IMR-90 (cell line): Measurements from ENCODE around the gene NME2. TPM values are rescaled to one million over a fixed set of nuclear protein-coding genes. Genes with fewer than 3 reads are reported as not detected.

ENCODE experiments used
- ATAC-seq: fragments of 200-7000 bp; cut with Tn5 transposase; 2 replicates; pipeline ENCODE4 v1.9.1; 2020; ENCODE audit warnings: low read depth, mild to moderate bottlenecking, moderate library complexity
- BruUV-seq: library from RNA; stranded (reverse); fragments of 400-500 nt; replicated peaks from 2 replicates; lab custom pipeline; 2021; lab: Mats Ljungman, UMichigan
- CTCF ChIA-PET: fragments of 300-600 bp; formaldehyde crosslinking; extraction: SDS; loops from one replicate; lab custom pipeline; 2021; ENCODE audit warnings: antibody characterized with exemption; lab: Yijun Ruan, JAX
- POLR2A ChIA-PET: fragments of 300-600 bp; sonication (Branson Sonifier 250); formaldehyde crosslinking; loops from one replicate; lab custom pipeline; 2022; ENCODE audit warnings: antibody characterized with exemption; ENCODE audit not compliant: unreplicated experiment; lab: Charles Lee
- DNase-seq: peaks from one replicate; pipeline ENCODE4 v3.0.0; 2013
- H2AFZ ChIP-seq: replicated peaks from 2 replicates; pipeline ENCODE3; 2013; ENCODE audit warnings: low read length, mild to moderate bottlenecking; ENCODE audit not compliant: poor library complexity
- H2AK5ac ChIP-seq: 2 replicates; pipeline ENCODE4 v1.6.1; 2013; ENCODE audit warnings: low read depth, low read length, inconsistent platforms
- H2AK9ac ChIP-seq: replicated peaks from 2 replicates; pipeline ENCODE3; 2013; ENCODE audit warnings: mild to moderate bottlenecking, low read depth, low read length, moderate library complexity; ENCODE audit not compliant: poor library complexity
- H2BK120ac ChIP-seq: 2 replicates; pipeline ENCODE4 v1.6.1; 2013; ENCODE audit warnings: low read depth, low read length, inconsistent platforms
- H2BK15ac ChIP-seq: 3 replicates; pipeline ENCODE4 v1.6.1; 2013; ENCODE audit warnings: low read depth, low read length, inconsistent platforms
- H2BK20ac ChIP-seq: 2 replicates; pipeline ENCODE4 v1.6.1; 2013; ENCODE audit warnings: low read depth, mild to moderate bottlenecking, inconsistent platforms, low read length, moderate library complexity
- H2BK5ac ChIP-seq: 2 replicates; pipeline ENCODE4 v1.6.1; 2013; ENCODE audit warnings: mild to moderate bottlenecking, low read depth, low read length, inconsistent platforms; ENCODE audit not compliant: poor library complexity, severe bottlenecking
- H3K14ac ChIP-seq: replicated peaks from 2 replicates; pipeline ENCODE4 v1.6.1; 2013; ENCODE audit warnings: low read depth, low read length, inconsistent platforms
- H3K18ac ChIP-seq: 2 replicates; pipeline ENCODE4 v1.6.1; 2013; ENCODE audit warnings: low read depth, low read length, control low read depth
- H3K23ac ChIP-seq: 2 replicates; pipeline ENCODE4 v1.6.1; 2013; ENCODE audit warnings: low read depth, low read length, inconsistent platforms
- H3K27ac ChIP-seq: 2 replicates; pipeline ENCODE4 v1.5.1; 2013; ENCODE audit warnings: mild to moderate bottlenecking, control low read depth, low read length; ENCODE audit not compliant: insufficient read depth
- H3K27me3 ChIP-seq: 2 replicates; pipeline ENCODE4 v1.6.1; 2013; ENCODE audit warnings: low read length; ENCODE audit not compliant: control insufficient read depth, insufficient read depth
- H3K36me3 ChIP-seq: 2 replicates; pipeline ENCODE4 v1.6.1; 2013; ENCODE audit warnings: low read length, mixed read lengths; ENCODE audit not compliant: control insufficient read depth, insufficient read depth
- H3K4ac ChIP-seq: 2 replicates; pipeline ENCODE4 v1.6.1; 2013; ENCODE audit warnings: low read depth, low read length, inconsistent platforms
- H3K4me1 ChIP-seq: 2 replicates; pipeline ENCODE4 v1.6.1; 2013; ENCODE audit warnings: low read length, mixed read lengths; ENCODE audit not compliant: control insufficient read depth, insufficient read depth
- H3K4me2 ChIP-seq: 2 replicates; pipeline ENCODE4 v1.6.1; 2013; ENCODE audit warnings: low read depth, mild to moderate bottlenecking, control low read depth, low read length, moderate library complexity
- H3K4me3 ChIP-seq: 2 replicates; pipeline ENCODE4 v1.5.1; 2013; ENCODE audit warnings: low read depth, mild to moderate bottlenecking, control low read depth, low read length, moderate library complexity; ENCODE audit not compliant: insufficient read depth
- H3K56ac ChIP-seq: 2 replicates; pipeline ENCODE4 v1.6.1; 2013; ENCODE audit warnings: low read length, inconsistent platforms; ENCODE audit not compliant: insufficient read depth; ENCODE audit errors: extremely low read depth
- H3K79me1 ChIP-seq, 2 experiments: 2 replicates each; pipeline ENCODE4 v1.6.1; 2013; ENCODE audit warnings: low read length in 2 of 2, inconsistent platforms in 1 of 2, low read depth in 1 of 2
- H3K9ac ChIP-seq: 2 replicates; pipeline ENCODE4 v1.6.1; 2013; ENCODE audit warnings: low read depth, low read length, control low read depth
- H3K9me1 ChIP-seq: 2 replicates; pipeline ENCODE4 v1.6.1; 2013; ENCODE audit warnings: low read length, inconsistent platforms; ENCODE audit not compliant: insufficient read depth
- H3K9me3 ChIP-seq: 2 replicates; pipeline ENCODE4 v1.6.1; 2013; ENCODE audit warnings: low read length; ENCODE audit not compliant: control insufficient read depth, insufficient read depth
- H4K20me1 ChIP-seq: 2 replicates; pipeline ENCODE4 v1.6.1; 2013; ENCODE audit warnings: low read length, inconsistent platforms; ENCODE audit not compliant: insufficient read depth
- H4K5ac ChIP-seq: 2 replicates; pipeline ENCODE4 v1.6.1; 2013; ENCODE audit warnings: mild to moderate bottlenecking, low read depth, low read length, control low read depth
- H4K8ac ChIP-seq, 2 experiments: 2 replicates each; pipeline ENCODE4 v1.6.1; 2013; ENCODE audit warnings: low read depth in 2 of 2, low read length in 2 of 2, control low read depth in 1 of 2, inconsistent platforms in 1 of 2
- H4K91ac ChIP-seq: 2 replicates; pipeline ENCODE4 v1.6.1; 2013; ENCODE audit warnings: low read depth, low read length, inconsistent platforms; ENCODE audit not compliant: insufficient read depth
- CTCF ChIP-seq: conservative IDR thresholded peaks from 2 replicates; pipeline ENCODE4 v1.5.1; 2012; ENCODE audit warnings: mild to moderate bottlenecking, low read depth, low read length, improper control_type of control experiment
- FOS ChIP-seq: fragments of 150-350 bp; IDR thresholded peaks from 2 replicates; pipeline ENCODE4 v1.6.1; 2016; ENCODE audit warnings: low read depth, low read length
- MXI1 ChIP-seq: IDR thresholded peaks from 2 replicates; pipeline ENCODE4 v1.6.1; 2012; ENCODE audit warnings: low read depth, mild to moderate bottlenecking, low read length, moderate library complexity, borderline replicate concordance
- POLR2A ChIP-seq: IDR thresholded peaks from 2 replicates; pipeline ENCODE4 v1.6.1; 2012; ENCODE audit warnings: mild to moderate bottlenecking, low read depth, low read length
- RAD21 ChIP-seq: IDR thresholded peaks from 2 replicates; pipeline ENCODE4 v1.6.1; 2012; ENCODE audit warnings: low read length, improper control_type of control experiment
- WGBS, 2 experiments: methylation state at CpG; one replicate each; pipeline versions ENCODE4 v1.1.5 to v1.1.7; 2013; ENCODE audit warnings: missing lambda C conversion rate in 2 of 2; ENCODE audit not compliant: insufficient read length in 1 of 2; ENCODE audit errors: extremely low coverage in 2 of 2; 5-methylcytosine and 5-hydroxymethylcytosine counted together
- dilution Hi-C: fragments of 300-500 bp; cut with HindIII; formaldehyde crosslinking; loops from one replicate; pipeline ENCODE4 v1.14.3; 2018; ENCODE audit warnings: low sequenced_read_pairs; ENCODE audit not compliant: unreplicated experiment
- in situ Hi-C: fragments of 300-500 bp; cut with MboI; formaldehyde crosslinking; loops from 3 replicates; pipeline ENCODE4 v1.14.3; 2019; ENCODE audit warnings: low sequenced_read_pairs, inconsistent platforms, mixed read lengths
- intact Hi-C: fragments of 100-400 bp; cut with micrococcal nuclease; formaldehyde crosslinking; loops from 2 replicates; pipeline ENCODE4 v1.10.0; 2022
- polyA plus RNA-seq, 3 experiments: library from polyadenylated mRNA; depleted of rRNA; stranded (reverse); fragments of >200 nt; gene quantifications; 2 replicates each; pipeline ENCODE4 v1.2.3, GENCODE V29; 2012; ENCODE audit warnings: low replicate concordance in 1 of 3
- total RNA-seq: library from RNA; depleted of rRNA; stranded (reverse); fragments of >200 nt; gene quantifications from 2 replicates; pipeline ENCODE4 v1.2.3, GENCODE V29; 2012

NME2 gene
- total and polyA plus RNA-seq, 2 of the 4 experiments (the other 2 are of a cell fraction) = 824 to 912 TPM

- peak overlapping the region; percentile 91 for H2AK9ac ChIP-seq
- no peaks in the 10 kb centered on the region for H3K9me3 ChIP-seq
- peak overlapping the region in 1 of 2 experiments; percentile 50; a peak in 2 of 4 replicates for H4K8ac ChIP-seq
- H3K56ac ChIP-seq = peak overlapping the region; percentile 46; the same call in 1 of the 2 replicates
- dilution Hi-C loops (no loop called here), in situ Hi-C loops (no loop called here), intact Hi-C loops (loop anchor here (2.0 to 10.0 kb wide), 2 partner anchors 63 to 255 kb away; partner anchors contain the start of gene TOB1)
- peak overlapping the region; percentile 17; the same call in 1 of the 2 replicates for H4K91ac ChIP-seq
- H2AFZ ChIP-seq = peak overlapping the region; percentile 87
- POLR2A ChIA-PET = no interaction called here
- peak overlapping the region; percentile 94; the same call in 1 of the 2 replicates for H3K14ac ChIP-seq
- H2BK120ac ChIP-seq = no peak overlapping the region
- H3K79me1 ChIP-seq = peaks cover 14 to 36% of the 10 kb centered on the region in 2 experiments; a peak in 3 of 4 replicates
- no peak overlapping the region for H3K18ac ChIP-seq
- peak overlapping the region; percentile 77 for H3K27ac ChIP-seq
- TF ChIP-seq RAD21 (peak; percentile 42), FOS (no peak), POLR2A (no peak), MXI1 (no peak), CTCF (peak; percentile 32)
- peak overlapping the region; percentile 90 for H3K4me3 ChIP-seq
- H2AK5ac ChIP-seq = no peak overlapping the region; the same call in 1 of the 2 replicates
- CTCF ChIA-PET = interaction anchor here (0.6 to 1.7 kb wide), 2 partner anchors 34 to 72 kb away, joined by 3 to 5 read pairs; partner anchors contain the start of gene NME1
- no peak overlapping the region for H2BK20ac ChIP-seq
- H3K9me1 ChIP-seq = peaks cover 21% of the 10 kb centered on the region
- H2BK15ac ChIP-seq = no peak overlapping the region
- peak overlapping the region; percentile 86 for H3K9ac ChIP-seq
- H3K4me2 ChIP-seq = peak overlapping the region; percentile 90
- no peaks in the 10 kb centered on the region for H3K36me3 ChIP-seq
- BruUV-seq = TSS peak; percentile 20
- DNase-seq (peak; percentile 46), ATAC-seq (peak; percentile 8)
- H3K4me1 ChIP-seq = peaks cover 6% of the 10 kb centered on the region
- no peak overlapping the region for H4K5ac ChIP-seq
- H3K27me3 ChIP-seq = no peaks in the 10 kb centered on the region
- WGBS, 2 experiments = 0% methylated on average over 2 of the region's 49 CpGs; no CpG with 5 or more reads in 1 of the 2 experiments
- H4K20me1 ChIP-seq = peaks cover 41% of the 10 kb centered on the region
- peak overlapping the region; percentile 67; the same call in 1 of the 2 replicates for H3K23ac ChIP-seq
- H3K4ac ChIP-seq = no peak overlapping the region
- H2BK5ac ChIP-seq = peak overlapping the region; percentile 49
Observed at GRCh38 chr17:51119415-51120356, 46.5 kb upstream of the NME2 start.
